Stimulated activated CD8-positive, alpha-beta memory T cell treated with anti-CD3 and anti-CD28 coated beads, Interleukin-12 subunit alpha, Interleukin-12 subunit beta, amount 100 ng/mL, for 24 hours (primary cell): ENCODE measurements around the gene PTPRT.

ENCODE experiments used
- DNase-seq: peaks from one replicate; pipeline ENCODE4 v3.0.0-alpha.2; 2020; ENCODE audit errors: extremely low read depth

PTPRT gene

GRCh38 chr20:42380287-42380686 is 809.4 kb downstream of the PTPRT start:
- DNase-seq, result no peak

DNA sequence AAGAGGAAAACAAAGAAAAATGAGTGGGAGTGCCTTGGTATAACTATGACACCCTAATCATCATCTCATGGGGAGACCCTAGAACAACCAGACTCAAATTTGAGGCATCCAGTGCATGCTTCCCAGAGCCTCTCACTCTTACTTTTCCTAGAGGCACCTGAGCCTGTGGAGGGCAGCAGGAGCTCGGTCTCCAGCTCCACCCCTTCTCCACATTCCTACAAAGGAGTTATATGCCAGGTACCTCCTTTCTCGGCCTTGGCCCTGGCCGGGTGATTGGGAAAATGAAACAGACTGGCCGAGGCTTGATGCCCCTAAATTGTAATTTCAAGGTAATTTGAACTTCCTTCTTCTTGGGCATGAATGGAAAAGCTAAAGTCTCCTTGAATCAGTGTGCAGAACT is 810.3 kb downstream of the PTPRT start:
- DNase-seq, result no peak

DNA sequence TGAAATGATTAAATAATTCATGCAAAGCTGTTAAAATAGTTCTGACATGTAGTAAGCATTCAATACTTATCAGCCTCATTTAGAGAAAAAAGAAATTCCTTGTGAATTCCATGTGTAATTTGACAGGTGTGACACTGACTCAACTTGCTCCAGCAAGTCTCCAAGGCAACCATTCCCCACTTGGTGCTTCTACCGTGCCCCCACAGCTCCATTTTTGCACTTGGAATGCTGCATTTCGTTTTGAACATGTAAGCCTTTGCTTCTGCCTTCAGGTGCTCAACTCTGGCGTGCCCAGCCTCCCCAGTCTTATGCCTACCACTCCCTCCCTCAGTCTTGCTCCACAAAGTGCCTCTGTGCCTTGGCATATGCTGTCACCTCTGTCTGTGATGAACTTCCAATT is 810.9 kb downstream of the PTPRT start:
- no peak for DNase-seq

DNA sequence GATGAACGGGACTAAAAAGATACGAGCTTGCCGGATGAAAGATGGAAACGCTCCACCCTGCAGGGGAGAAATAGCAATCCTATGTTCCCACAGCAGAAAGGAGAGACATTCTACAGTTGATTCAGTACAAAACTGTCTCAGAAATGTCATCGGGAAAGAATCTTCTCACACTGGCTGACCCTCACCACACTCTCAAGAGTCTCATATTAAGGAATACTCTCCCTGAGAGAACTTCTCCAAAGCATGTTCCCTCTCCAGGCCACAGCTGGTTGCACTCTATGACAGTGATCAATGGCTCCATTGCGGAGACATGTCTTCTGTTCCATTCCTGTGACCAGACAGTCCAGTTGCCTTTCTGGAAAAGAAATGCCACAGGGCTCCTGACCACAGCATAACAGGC is 813.6 kb downstream of the PTPRT start:
- DNase-seq, result no peak

GRCh38 chr20:42373049-42373448 is 816.7 kb downstream of the PTPRT start:
- no peak for DNase-seq

DNA sequence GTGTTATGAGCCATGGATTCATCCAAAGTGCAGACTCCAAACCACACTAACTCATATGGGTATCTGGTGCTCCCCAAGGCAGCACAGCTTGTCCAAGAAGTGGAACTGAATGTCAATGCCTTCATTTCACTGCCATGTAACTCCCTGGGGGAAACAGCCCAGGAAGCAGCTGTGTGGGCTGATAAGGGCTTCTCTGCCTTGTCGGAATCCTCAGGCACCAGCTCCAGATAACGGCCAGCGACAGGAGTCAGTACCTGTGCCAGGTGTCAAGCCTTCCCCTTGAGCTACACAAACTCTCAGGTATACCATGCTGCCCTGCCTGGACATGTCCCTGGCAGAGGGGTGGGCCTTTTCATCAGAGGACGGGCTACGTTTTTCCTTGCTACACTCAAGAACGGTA is 819.6 kb downstream of the PTPRT start:
- DNase-seq, result no peak

DNA sequence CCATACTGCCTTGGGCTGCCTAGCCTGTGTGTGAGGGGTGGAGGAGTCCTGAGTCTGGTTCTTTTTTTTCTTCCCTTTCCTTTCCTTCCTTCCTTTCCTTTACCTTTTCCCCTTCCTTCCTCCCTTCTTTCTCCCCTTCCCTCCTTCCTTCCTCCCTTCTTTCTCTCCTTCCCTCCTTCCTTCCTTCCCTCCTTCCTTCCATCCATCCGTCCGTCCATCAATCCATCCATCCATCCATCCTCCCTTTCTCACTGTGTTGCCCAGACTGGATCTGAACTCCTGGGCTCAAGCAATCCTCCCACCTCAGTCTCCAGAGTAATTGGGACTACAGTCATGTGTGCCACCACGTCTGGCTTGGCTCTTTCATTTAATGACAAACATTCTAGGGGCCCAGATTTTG is 820.8 kb downstream of the PTPRT start:
- DNase-seq, result no peak

- DNase-seq, result no peak
Measured at GRCh38 chr20:42366626-42367025, 823.1 kb downstream of the PTPRT start.

- DNase-seq, result no peak
Measured at GRCh38 chr20:42364446-42364845, 825.3 kb downstream of the PTPRT start.

DNA sequence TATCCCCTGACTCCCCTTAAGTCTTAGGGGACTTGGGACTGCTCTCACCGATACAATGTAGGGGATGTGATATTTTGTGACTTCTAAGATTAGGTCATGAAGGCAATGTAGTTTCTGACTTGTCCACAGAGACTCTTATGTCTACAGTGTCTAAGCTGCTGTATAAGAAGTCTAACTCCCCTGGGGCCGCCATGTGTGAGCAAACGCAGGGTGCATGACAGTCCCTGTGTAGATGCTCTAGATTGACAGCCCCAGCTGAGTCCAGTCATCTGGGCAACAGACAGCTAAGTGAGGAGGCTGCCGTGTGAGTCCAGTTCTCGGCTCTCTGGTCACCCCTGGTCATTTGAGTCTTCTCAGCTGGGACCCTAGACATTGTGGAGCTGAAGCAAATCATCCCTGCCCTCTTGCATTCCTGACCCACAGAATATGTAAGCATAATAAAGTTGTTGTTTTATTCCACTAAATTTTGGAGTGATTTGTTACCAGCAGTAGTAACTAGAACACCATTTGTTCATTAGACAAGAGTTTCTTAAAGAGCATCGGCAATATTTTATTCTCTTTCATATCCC is 828.2 kb downstream of the PTPRT start:
- DNase-seq, result no peak

- DNase-seq, result no peak
Measured at GRCh38 chr20:42360621-42361020, 829.1 kb downstream of the PTPRT start.

GRCh38 chr20:42359617-42360016 is 830.1 kb downstream of the PTPRT start:
- DNase-seq, result no peak

DNA sequence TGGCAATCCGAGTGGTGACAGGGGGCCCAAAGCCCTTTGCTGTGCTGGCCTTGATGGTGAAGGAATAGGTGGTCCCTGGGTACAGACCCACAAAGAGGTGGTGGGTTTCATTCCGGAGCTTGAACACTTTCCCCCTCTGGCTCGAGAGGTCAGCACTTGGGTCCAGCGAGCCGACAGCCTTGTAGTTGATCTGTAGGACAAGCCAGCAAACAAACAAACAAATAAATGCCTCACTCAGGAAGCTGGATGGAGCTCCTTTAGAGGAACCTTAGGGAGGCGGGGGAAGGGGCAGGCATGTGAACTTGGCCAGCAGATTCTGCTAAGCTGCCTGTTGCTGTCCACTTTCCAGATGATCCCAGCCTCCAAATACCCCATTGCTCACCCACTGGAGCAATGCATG is 837.6 kb downstream of the PTPRT start:
- no peak for DNase-seq

DNA sequence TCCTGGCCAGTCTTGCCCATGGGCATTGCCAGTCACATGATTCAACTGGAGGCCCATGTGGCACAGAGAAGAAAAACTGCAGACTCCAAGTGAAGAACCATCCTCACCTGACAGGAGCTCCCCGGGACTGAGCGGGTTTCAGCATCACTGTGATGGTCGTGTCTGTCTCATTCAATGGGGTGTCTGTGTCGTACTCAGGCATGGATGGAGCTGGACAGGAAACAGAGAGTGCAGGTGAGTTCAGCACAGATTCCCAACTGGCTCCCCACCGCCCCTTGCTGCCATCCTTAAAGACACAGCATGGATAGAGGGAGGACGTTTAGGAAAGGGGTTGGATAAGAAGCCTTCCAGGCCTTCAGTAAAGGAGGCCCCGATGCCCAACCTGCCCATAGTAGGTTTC is 839.2 kb downstream of the PTPRT start:
- DNase-seq, result no peak

DNA sequence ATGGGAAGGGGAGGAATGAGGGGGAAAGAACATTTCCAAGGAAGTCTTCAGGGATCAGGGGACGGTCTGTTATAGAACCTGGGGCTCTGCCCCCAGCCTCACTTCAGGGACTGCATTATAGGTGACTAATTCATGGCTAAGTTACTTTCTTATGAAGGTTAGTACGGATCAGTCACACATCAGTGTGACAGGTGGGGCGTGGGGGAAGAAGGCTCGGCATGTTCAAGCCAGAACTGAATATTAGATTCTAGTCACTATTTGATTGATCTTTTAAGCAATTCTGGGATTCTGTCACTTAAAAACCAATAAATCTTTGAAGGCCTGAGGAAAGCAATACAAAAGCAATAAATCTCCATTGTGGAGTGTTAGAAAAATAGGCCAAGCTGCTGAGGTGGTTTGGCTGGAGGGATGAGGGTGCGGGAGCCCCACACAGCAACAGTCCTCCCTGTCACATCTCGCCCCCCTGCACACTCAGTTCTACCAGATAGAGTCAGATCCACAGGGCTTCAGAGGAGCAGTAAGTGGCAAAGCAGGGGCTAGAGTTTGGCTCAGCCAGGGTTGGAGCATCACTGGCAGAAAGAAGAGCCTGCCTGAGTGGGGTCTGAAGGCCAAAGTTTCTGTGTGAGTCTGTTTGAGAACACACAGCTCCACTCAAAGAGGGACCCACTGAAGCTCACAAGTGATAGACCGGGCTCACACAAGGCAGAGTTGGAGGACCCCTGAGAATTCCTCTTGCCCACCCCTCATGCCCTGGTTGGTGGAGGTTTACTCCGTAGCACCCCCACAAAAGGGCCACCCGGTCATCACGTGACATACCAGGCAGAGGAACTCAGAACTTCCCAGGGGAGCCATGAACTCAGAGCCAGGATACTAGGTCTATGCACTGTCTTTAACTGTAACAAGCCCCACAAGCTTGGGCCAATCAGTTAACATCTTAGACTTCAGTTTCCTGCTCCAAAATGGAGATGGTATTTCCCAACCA is 843.2 kb downstream of the PTPRT start:
- no peak for DNase-seq

DNA sequence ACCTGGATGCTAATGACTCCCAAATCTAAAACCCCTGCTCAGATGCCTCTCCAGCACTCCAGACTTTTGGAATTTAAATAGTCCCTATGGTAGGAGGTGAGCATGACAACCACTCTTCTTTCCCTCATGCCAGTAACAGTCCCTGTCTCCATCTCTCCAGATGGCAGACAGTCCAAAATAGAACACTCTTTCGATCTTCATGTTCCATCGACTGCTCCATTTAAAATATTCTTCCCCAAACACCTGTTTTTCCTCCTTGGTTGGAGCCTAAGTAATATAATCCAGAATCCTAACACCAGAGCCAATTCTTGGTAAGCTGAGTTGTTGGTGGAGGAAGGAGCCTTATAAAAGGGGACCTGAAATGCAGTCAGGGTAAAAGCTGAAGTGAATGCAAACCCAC is 848.1 kb downstream of the PTPRT start:
- DNase-seq, result no peak

DNA sequence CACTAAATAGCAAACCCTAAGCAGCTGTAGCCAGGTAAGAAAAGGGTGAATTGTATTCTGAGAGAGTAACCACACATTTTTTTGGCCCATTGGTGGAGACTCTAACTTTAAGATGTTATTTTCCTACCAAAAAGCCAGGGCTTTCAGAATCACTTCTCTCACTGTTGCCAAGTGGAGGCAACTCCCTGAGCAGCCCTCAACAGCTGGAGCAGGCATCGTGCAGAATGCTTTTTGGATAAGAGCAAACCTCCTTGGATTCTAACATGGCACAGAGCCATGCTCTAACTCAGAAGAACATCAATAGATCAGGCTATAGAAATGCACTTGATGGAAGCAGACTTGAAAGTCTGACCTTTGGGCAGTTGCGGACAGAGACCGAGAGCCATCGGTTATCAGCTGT is 849.3 kb downstream of the PTPRT start:
- no peak for DNase-seq

- no peak for DNase-seq
Measured at GRCh38 chr20:42338294-42339201, 851.2 kb downstream of the PTPRT start.

GRCh38 chr20:42336576-42336975 is 853.1 kb downstream of the PTPRT start:
- no peak for DNase-seq

DNA sequence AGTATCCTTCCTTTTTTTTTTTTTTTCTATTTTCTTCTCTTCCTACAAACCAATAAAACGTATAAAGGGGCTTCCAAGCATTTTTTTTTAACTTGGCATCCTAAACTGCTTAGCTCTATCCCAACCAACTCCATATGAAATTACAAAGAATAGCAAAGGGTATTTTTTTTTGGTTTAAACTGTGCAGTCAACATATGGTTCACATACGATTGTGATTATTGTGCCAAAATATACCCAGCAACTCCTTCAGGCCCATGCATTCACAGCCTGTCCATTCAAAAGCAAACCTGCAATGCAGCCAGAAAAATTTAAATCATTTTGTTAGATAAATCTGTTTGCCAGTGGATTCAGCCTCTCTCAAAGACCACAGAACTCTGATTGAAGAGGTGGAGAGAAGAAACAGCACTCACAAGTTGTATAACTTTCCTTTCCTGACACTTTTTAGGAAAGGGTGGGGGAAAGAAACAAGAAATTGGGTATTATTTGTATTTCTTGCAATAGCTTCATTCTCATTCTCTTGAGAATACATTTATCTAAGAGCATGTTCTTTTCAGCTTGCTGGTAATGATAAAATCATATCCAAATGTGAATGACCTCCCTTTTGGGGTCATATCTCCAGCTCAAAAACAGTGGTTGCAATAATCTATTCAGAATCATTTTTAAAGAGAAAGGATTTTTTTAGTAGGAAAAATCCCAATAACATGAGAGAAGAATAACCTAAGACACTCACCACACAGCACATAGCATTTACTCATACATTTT is 870.3 kb downstream of the PTPRT start:
- DNase-seq, result no peak

DNA sequence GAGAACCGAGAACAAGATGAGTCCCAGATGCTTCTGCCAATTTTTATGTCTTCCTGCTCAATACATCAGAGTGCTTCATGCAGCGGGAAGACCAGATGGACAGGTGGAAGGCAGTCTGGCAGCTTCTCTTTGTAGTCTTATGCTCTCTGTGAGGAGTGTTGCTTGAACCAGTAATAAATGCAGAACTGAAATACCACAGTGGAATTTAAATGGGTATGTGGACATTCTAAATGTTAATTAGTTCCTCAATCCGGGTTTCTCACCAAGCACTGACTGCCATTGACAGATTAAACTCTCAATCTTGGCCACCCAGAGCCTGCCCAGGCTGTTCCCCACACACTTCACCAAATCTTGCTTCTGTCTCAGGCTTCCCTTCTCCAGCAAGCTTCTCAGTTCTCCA is 876.0 kb downstream of the PTPRT start:
- no peak for DNase-seq

DNA sequence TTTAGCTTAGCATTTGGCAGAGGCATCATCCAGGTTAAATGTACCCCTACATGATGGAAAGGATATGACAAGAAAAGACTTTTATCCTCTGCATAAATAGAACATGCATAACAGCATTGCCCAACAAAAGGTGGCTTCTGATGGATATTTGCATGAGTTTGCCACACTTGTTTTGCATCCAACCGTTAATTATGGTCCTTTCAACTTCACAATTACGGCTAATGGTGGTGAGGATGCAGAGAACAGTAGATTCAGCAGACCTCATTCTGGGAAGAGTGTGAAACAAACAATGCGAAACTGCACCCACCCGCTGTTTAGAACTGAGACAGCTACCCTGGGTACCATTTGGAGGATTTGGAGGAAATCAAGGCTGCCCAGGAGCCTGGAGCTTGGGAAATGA is 880.7 kb downstream of the PTPRT start:
- DNase-seq, result no peak
